ENCODE data around the gene FDXACB1.
"Not testable (repeated sequence)": the region's sequence is repeated elsewhere in the genome, so short reads cannot be mapped to it uniquely, and the experiment has no call there.

The FDXACB1 gene

GRCh38 chr11:111913031-111913861 is 34.3 kb upstream of the FDXACB1 start:
- Mint-ChIP-seq H3K4me1 (no peaks in the 10 kb centered on the region), H3K4me3 (no peak overlapping the region), H3K9me3 (no peaks in the 10 kb centered on the region), H3K27ac (no peak overlapping the region), H3K27me3 (peaks cover 25% of the 10 kb centered on the region), H3K36me3 (no peaks in the 10 kb centered on the region)

GRCh38 chr11:111912535-111912934 is 33.6 kb upstream of the FDXACB1 start, which contains the start of gene HSPB2:
TSS of gene HSPB2 (plus strand) at chr11:111912734. CDS start at chr11:111912830, 96 bp downstream.
- Mint-ChIP-seq H3K27me3 (peaks cover 25% of the 10 kb centered on the region), H3K9me3 (no peaks in the 10 kb centered on the region), H3K4me1 (no peaks in the 10 kb centered on the region), H3K36me3 (no peaks in the 10 kb centered on the region), H3K4me3 (no peak within 1 kb of the TSS), H3K27ac (no peak within 1 kb of the TSS)

- Mint-ChIP-seq H3K9me3 (no peaks in the 10 kb centered on the region), H3K36me3 (no peaks in the 10 kb centered on the region), H3K27me3 (peaks cover 25% of the 10 kb centered on the region), H3K27ac (no peak within 1 kb of the TSS), H3K4me3 (no peak within 1 kb of the TSS), H3K4me1 (no peaks in the 10 kb centered on the region)
Measured at GRCh38 chr11:111911563-111912401, 32.8 kb upstream of the FDXACB1 start, which contains the start of gene CRYAB. TSS of gene CRYAB (minus strand) at chr11:111911770. CDS start at chr11:111911724, 46 bp downstream.

- Mint-ChIP-seq H3K9me3 (no peaks in the 10 kb centered on the region), H3K27me3 (peaks cover 25% of the 10 kb centered on the region), H3K4me3 (no peak overlapping the region), H3K4me1 (no peaks in the 10 kb centered on the region), H3K36me3 (no peaks in the 10 kb centered on the region), H3K27ac (no peak overlapping the region)
Measured at GRCh38 chr11:111910676-111911562, 32.0 kb upstream of the FDXACB1 start.

GRCh38 chr11:111909378-111909777 is 30.4 kb upstream of the FDXACB1 start:
- Mint-ChIP-seq H3K9me3 (peaks cover 4% of the 10 kb centered on the region), H3K4me3 (no peak overlapping the region), H3K4me1 (no peaks in the 10 kb centered on the region), H3K36me3 (peaks cover 5% of the 10 kb centered on the region), H3K27ac (no peak overlapping the region), H3K27me3 (peaks cover 20% of the 10 kb centered on the region)

- peaks cover 16% of the 10 kb centered on the region for H3K27me3 Mint-ChIP-seq
- H3K4me3 Mint-ChIP-seq = no peak overlapping the region
- H3K9me3 Mint-ChIP-seq = peaks cover 4% of the 10 kb centered on the region
- H3K36me3 Mint-ChIP-seq = peaks cover 5% of the 10 kb centered on the region
- H3K27ac Mint-ChIP-seq = no peak overlapping the region
- H3K4me1 Mint-ChIP-seq = no peaks in the 10 kb centered on the region
Measured at GRCh38 chr11:111908639-111909305, 29.8 kb upstream of the FDXACB1 start.

GRCh38 chr11:111906680-111907079 is 27.7 kb upstream of the FDXACB1 start:
- no peak overlapping the region for H3K27ac Mint-ChIP-seq
- H3K4me3 Mint-ChIP-seq = no peak overlapping the region
- H3K4me1 Mint-ChIP-seq = no peaks in the 10 kb centered on the region
- peaks cover 4% of the 10 kb centered on the region for H3K9me3 Mint-ChIP-seq
- H3K27me3 Mint-ChIP-seq = peaks cover 9% of the 10 kb centered on the region
- peaks cover 10% of the 10 kb centered on the region for H3K36me3 Mint-ChIP-seq

- H3K36me3 Mint-ChIP-seq = peaks cover 10% of the 10 kb centered on the region
- no peaks in the 10 kb centered on the region for H3K4me1 Mint-ChIP-seq
- no peak overlapping the region for H3K4me3 Mint-ChIP-seq
- no peak overlapping the region for H3K27ac Mint-ChIP-seq
- H3K9me3 Mint-ChIP-seq = peaks cover 4% of the 10 kb centered on the region
- peaks cover 2% of the 10 kb centered on the region for H3K27me3 Mint-ChIP-seq
Measured at GRCh38 chr11:111905411-111905810, 26.4 kb upstream of the FDXACB1 start.

- no peaks in the 10 kb centered on the region for H3K4me1 Mint-ChIP-seq
- no peaks in the 10 kb centered on the region for H3K9me3 Mint-ChIP-seq
- no peak overlapping the region for H3K4me3 Mint-ChIP-seq
- no peaks in the 10 kb centered on the region for H3K27me3 Mint-ChIP-seq
- H3K36me3 Mint-ChIP-seq = peaks cover 5% of the 10 kb centered on the region
- H3K27ac Mint-ChIP-seq = no peak overlapping the region
Measured at GRCh38 chr11:111886844-111887243, 7.9 kb upstream of the FDXACB1 start.

GRCh38 chr11:111886032-111886431 is 7.1 kb upstream of the FDXACB1 start:
- peaks cover 5% of the 10 kb centered on the region for H3K36me3 Mint-ChIP-seq
- no peak overlapping the region for H3K4me3 Mint-ChIP-seq
- no peak overlapping the region for H3K27ac Mint-ChIP-seq
- H3K9me3 Mint-ChIP-seq = no peaks in the 10 kb centered on the region
- H3K4me1 Mint-ChIP-seq = peaks cover 3% of the 10 kb centered on the region
- no peaks in the 10 kb centered on the region for H3K27me3 Mint-ChIP-seq

- H3K36me3 Mint-ChIP-seq, H3K27ac Mint-ChIP-seq, H3K27me3 Mint-ChIP-seq: not testable (repeated sequence)
Measured at GRCh38 chr11:111885053-111885452, 6.1 kb upstream of the FDXACB1 start.

GRCh38 chr11:111882202-111882601 is 3.2 kb upstream of the FDXACB1 start:
- Mint-ChIP-seq H3K4me1 (peaks cover 20% of the 10 kb centered on the region), H3K27me3 (no peaks in the 10 kb centered on the region), H3K36me3 (peaks cover 5% of the 10 kb centered on the region), H3K4me3 (no peak overlapping the region), H3K9me3 (no peaks in the 10 kb centered on the region), H3K27ac (no peak overlapping the region)

More at GRCh38 chr11:111885053-111885452, 6.1 kb upstream of the FDXACB1 start:
- H3K9me3 Mint-ChIP-seq, H3K4me1 Mint-ChIP-seq, H3K4me3 Mint-ChIP-seq: not testable (repeated sequence)

GRCh38 chr11:111879637-111879960 is 634 bp upstream of the FDXACB1 start:
- H3K27me3 Mint-ChIP-seq = no peaks in the 10 kb centered on the region
- peaks cover 29% of the 10 kb centered on the region for H3K4me1 Mint-ChIP-seq
- H3K27ac Mint-ChIP-seq = peak overlapping the region; percentile 99
- peaks cover 5% of the 10 kb centered on the region for H3K36me3 Mint-ChIP-seq
- no peaks in the 10 kb centered on the region for H3K9me3 Mint-ChIP-seq
- H3K4me3 Mint-ChIP-seq = peak overlapping the region; percentile 94

- Mint-ChIP-seq H3K9me3 (no peaks in the 10 kb centered on the region), H3K27me3 (no peaks in the 10 kb centered on the region), H3K4me3 (peak overlapping the region; percentile 94), H3K36me3 (no peaks in the 10 kb centered on the region), H3K27ac (peak overlapping the region; percentile 99), H3K4me1 (peaks cover 29% of the 10 kb centered on the region)
Measured at GRCh38 chr11:111878385-111878848, 548 bp downstream of the FDXACB1 start.

Measured in activated naive CD4-positive, alpha-beta T cell treated with anti-CD3 and anti-CD28 coated beads, Interleukin-2, amount 50 U/mL, for 24 hours (primary cell).